Activated CD8-positive, alpha-beta memory T cell treated with anti-CD3 and anti-CD28 coated beads, Interleukin-2, amount 50 U/mL, for 1 hour (primary cell): ENCODE data around the gene CAND1.

Experiments
- DNase-seq: peaks from one replicate; pipeline ENCODE4 v3.0.0-alpha.2; 2020; ENCODE audit errors: extremely low read depth

The CAND1 gene

DNA sequence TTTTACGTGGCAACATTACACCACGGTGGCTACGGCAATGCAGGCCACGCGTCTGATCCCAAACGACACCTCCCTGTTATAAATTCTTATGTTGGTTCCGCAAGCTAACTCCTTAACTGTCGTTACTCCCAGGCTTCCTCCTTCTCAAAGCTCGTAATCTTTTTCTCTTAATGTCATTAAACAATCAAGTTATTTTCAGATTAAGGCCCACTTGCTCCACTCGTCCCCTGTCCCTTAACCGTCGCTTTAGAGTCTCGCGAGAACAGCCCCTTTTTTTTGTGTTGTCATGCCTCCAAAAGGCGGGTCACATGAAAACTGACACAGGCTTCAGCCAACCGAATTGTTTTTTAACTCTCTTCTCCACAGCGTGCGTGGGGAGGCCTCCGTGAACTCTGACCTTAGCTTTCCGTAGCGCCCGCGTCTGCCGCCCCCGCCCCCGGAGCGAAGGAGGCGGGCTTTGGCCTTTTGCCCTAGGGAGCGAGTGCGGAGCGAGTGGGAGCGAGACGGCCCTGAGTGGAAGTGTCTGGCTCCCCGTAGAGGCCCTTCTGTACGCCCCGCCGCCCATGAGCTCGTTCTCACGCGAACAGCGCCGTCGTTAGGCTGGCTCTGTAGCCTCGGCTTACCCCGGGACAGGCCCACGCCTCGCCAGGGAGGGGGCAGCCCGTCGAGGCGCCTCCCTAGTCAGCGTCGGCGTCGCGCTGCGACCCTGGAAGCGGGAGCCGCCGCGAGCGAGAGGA, at the start of gene CAND1:
Gene CAND1 (plus strand): TSS at position 463 of the 737 bp plus-strand sequence. CDS start 360 bp downstream, outside the sequence.
- peak; percentile 92 for DNase-seq

DNA sequence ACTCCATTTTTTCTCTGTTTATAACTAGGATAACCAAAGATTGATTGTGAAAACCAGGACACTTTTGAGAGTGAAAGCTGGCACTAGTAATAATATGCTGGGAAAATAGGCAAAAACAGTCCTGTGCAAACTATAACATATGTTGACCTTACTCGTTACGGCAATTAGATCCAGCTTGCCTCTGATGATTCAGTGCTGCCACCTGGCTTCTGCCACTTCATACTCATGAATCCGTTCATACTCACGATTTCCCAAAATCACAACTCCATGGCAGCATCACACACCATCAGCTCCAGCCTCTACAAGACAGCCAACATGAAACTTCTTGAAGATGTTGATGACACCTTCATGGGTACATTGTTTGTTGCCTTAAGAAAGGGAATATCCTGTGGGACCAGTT, 49.1 kb upstream of the CAND1 start:
- no peak for DNase-seq

DNA sequence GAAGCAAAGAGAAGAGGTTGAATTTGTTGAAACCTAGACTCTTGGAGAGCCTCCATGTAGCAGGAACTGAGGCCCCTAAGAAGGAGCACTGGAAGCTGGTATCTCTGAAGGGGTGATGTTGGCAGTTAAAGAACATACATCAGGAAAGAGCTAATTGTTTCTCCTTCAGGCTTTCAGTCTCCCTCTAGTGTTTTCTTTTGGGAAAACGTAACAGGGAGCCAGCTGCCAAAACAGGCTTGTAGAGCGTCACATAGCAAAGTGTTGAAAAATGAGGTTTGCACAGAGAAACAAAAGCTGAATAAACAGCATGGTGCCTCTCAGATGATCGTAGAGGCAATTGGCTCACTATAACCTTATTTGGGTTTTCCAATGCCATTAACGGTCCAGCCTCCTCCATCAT, 46.9 kb upstream of the CAND1 start:
- no peak for DNase-seq

DNA sequence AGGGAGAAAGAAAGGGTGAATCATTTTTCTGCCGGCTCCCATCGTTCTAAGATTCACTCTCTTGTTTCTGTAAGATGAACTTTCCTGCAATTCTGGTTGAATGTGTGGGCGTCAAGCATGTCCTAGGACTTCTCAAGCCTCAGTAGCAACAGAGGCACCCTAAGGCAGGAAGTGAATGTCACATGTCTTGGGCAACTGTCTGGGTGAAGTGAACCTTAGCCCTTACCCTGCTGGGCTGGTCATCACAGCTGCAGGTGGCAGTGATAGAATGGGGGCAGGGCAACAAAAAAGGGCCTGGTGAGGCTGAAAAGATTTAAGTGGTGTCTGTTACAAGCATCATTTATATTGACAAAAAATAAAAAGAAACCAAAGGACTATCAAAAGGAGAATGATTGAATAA, 45.9 kb upstream of the CAND1 start:
- DNase-seq = no peak

DNA sequence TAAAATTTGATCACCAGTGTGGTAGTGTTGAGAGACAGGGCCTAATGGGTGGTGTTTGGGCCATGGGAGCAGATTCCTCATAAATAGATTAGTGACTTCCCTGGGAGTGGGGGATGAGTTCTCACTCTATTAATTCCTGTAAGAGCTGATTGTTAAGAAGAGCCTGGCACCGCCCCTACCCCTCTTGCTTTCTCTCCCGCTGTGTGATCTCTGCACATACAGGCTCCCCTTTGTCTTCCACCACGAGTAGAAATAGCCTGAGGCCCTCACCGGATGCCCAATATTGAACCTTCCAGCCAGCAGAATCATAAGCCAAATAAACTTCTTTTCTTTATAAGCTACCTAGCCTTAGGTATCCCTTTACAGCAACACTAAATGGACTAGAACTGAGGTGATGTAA, 31.9 kb upstream of the CAND1 start:
- no peak for DNase-seq

DNA sequence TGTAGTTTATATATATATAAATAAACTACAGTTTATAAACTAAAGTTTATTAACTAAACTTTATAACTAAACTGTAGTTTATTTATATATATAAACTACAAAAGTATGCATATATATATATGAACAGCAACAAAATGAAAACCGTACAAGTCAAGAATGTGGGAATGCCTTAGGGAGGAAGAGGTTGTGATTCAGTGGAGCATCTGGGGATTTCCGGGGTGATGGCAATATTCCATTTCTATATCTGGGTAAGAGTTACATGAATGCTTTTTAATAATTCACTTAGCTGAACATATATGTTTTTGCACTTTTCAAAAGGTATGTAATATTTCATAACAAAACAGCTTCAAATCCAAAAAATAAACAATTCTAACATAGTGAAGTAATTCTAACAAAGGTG, 30.1 kb upstream of the CAND1 start:
- DNase-seq = no peak

DNA sequence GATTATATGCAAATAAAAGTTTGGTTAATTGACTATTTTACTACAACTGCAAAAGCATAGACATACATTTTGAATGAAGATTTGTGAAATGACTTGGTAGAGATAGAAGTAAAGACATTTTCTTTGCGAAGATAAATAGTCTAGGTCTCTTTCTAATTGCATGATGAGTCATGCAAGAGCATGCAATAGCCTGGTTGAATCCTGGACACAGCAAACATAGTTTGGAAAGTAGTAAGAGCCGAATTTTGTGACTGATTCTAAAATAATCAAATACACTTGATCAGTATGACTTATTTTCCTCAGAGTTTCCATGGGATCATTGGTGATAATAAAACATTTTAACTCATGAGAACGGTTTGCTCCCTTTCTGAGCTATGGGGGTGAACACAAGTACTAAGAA, 27.7 kb upstream of the CAND1 start:
- no peak for DNase-seq

DNA sequence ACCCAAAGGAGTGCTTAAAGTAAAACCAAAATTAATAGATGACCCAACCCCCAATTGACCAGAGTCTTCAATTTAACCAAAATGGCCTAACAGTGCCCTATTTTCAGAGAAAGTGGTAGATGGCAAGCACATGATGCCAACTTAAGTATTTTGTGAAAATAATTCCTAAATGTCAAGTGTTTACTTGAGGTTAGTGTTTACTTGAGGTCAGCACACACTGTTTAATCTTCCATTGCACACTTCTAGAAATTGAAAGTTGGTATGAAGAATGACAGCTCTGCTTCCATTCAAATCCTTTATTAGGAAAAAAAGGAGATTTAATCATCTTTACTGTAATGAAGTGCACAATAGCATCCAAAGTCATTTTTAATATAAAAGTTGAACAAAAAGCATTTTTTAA, 25.9 kb upstream of the CAND1 start:
- no peak for DNase-seq

DNA sequence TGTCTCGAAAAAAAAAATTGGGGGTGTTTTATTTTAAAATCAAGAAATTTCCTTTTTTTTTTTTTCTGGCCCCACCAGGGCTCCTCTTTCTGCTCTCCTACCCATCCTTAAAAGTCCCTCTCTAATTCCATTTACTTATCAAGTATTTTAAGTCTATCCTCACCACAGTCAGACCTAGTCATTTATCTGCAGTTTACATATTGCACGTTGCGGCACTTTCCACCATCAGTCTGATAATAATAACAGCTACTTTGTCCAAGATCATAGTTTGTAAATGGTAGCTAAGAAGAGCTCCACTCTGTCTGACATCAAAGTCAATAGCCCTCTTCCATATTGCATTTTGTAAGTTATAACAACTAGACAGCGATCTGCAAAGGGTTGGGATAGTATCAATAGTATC, 23.6 kb upstream of the CAND1 start:
- DNase-seq = no peak

DNA sequence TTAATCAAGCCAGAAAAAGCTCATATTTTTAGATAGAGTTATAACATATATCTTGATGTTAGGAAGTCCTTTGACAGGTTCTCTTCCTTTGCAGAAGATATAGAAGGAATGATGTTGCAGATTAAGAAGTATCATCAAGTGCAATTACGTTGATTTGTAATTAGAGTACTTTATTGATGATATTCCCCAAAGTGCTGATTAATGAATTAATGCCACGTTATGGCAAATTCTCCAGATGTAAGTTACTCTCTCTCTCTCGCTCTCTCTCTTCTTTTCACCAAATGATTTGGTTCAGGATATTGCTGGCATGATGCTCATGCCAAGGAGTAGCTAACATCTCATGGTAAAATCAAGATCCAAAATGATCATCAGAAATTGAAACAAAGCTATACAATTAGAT, 18.1 kb upstream of the CAND1 start:
- no peak for DNase-seq

DNA sequence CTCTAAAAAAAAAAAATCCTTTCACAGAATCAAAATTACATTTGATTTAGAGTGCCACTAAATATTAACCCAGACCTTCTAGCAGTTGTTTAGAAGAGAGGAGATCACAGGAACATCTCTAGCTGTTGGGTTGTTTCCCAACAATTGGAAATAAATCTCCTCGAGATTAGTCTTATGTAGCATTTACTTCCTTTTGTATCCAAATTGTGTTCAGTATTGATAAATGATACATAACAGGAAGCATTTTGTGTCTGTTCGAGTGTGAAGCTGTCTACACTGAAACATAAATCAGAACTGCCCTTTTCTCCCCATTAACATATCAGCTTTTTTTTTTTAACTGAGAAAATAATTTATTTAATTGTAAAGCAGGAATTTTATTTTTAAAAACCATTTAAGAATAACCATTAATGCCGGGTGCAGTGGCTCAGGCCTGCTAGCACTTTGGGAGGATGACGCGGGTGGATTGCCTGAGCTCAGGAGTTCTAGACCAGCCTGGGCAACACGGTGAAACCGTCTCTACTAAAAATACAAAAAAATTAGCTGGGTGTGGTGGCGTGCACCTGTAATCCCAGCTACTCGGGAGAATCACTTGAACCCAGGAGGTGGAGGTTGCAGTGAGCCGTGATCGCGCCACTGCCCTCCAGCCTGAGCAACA, 14.7 kb upstream of the CAND1 start:
- no peak for DNase-seq

DNA sequence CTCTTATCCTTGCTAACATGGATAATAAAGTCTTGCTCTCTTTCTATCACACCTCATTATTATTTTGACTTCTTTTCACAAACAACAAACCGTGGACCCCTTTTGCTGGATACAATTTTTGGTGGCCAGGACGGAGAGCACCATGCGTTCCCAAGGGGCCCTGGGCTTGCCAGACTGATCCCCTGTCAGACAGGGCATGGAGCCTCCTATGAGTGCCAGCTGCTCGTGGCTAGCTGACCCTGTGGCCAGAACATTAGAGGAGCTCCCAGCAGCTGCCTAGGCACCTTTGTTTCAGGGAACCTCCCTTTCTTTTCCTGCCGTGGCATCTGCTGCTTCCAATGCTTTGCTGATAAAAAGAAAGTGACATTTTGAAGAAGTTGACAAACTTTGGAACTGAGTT, 12.5 kb upstream of the CAND1 start:
- no peak for DNase-seq

DNA sequence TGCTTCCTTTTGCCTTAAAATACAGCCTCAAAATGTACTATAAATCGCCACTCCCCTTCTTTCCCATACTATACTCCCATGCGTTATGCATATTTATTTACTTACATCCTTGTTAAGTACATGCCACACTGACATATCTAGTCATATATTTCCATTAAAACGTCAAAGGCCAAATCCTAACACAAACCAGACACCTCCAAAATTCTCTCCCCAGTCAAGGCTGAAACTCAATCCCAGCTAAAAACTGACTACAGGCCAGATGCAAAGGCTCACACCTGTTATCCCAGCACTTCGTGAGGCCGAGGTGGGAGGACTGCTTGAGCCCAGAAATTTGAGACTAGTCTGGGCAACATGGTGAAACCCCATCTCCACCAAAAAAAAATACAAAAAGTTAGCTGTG, 5.7 kb upstream of the CAND1 start:
- DNase-seq = no peak

DNA sequence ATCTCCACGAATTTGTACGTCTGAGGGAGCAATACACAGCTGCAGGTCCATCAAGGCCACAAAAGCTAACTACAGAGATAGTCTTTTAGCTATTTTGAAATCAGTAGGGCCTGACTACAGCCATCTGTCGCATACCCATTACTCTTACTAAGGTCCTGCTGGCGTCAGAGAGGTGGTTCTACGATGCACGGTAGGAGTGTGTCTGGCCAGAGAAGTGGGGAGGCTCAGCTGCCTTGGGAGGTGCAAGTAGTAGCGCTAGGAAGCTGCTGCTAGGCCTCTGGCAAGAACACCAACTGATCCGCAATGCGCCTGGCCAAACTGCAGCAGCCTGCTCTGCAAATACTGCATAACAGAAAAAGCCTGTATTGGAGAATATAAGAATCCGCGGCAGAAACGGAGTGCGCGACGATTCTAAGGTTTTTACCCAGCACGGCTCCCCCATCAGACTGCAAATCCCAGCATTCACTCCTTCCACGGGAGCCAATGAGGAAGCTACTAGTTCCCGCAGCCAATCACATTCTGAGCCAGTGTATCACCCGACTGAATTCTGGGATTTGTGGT, 743 bp upstream of the CAND1 start:
- DNase-seq = peak; percentile 81

DNA sequence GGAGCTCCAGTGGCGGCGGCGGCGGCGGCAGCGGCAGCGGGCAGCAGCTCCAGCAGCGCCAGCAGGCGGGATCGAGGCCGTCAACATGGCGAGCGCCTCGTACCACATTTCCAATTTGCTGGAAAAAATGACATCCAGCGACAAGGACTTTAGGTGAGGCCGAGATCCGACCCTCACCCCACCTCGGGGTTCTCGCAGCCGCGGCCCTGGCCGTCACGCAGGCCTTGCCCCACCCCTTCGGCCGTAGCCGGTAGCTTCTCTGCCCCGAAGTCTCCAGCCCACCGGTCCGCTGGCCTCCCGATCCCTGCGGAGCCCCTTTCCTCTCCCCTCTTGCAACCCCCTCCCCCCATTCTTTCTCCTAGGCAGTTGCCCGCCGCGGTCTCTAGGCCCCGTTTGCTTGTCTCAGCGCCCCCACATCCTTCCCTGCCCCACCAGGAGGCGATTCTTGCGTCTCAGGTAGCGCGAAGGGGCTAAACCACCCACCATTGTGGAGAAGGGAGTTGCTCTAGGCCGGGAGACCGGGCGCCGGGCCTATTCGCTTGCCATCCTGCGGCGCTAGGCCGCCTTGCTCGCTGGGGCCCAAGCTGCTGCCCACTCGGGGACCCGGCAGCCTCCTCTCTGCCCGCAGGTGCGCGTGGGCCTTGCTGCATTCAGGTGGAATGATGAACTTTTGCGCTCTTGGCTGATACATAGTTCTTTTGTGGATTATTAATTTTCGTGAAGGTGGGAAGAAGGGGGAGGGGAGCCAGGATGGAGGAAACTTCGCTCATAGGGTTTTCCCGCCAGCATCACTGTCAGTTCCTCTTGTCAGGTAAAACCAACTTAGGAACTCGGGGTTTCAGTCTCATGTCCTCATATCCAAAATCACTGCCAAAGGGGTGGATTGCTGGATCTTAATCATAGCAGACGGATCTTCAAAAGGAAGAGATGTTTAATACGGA, 745 bp downstream of the CAND1 start:
- peak; percentile 20 for DNase-seq

DNA sequence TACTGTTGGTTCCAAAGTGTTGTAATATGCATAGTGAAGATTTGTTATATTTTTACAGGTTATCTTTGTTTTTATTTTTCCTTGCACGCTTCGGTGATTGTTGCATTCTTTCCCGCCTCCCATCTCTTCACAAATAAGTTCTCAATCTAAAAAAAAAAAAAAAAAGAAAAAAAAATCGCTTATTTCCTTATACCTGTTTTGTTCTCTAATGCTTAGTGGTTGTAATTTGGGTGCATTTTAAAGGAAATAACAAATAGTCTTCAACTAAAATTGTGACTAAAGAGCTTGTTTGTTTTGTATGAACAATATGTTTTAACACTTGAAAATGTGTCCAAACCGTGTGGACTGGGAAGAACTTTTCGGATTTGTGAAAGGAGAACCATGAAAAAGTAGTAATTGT, 1.5 kb downstream of the CAND1 start:
- DNase-seq = no peak

DNA sequence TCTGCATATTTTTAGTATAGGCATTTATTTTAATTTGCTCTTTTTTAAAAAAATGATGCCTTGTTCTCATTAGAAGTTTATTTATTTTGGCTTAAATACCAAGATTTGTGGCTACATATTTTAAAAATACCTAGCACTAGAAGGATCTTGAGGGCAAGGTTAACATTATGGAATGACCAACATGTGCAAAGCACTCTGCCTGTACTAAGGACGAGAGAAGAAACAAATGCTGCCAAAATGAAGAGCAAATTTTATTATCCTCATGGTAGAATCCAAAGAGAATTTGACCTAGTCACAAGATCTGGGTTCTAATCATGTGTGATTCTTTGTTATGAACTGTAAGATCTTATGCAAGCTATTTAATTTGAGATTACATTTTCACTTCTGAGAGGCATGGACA, 2.8 kb downstream of the CAND1 start:
- no peak for DNase-seq

DNA sequence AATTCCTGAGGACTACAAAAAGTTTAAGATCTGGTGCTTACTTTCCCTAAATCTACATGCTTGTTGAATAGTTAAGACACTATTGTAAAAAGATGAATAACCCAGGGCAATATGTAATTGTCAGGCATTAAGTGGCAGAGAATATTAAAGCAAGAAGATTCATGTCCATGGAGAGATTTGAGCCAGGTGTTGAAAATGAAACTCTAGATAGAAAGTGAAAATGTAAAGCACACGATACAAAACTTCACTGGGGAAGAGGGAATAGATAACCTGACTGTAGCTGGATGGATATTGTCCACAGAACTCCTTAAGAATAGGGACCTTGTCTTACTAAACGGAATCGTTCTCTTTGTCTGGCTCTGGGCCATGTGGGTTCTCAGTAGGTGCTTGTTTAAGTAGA, 5.0 kb downstream of the CAND1 start:
- DNase-seq = no peak

DNA sequence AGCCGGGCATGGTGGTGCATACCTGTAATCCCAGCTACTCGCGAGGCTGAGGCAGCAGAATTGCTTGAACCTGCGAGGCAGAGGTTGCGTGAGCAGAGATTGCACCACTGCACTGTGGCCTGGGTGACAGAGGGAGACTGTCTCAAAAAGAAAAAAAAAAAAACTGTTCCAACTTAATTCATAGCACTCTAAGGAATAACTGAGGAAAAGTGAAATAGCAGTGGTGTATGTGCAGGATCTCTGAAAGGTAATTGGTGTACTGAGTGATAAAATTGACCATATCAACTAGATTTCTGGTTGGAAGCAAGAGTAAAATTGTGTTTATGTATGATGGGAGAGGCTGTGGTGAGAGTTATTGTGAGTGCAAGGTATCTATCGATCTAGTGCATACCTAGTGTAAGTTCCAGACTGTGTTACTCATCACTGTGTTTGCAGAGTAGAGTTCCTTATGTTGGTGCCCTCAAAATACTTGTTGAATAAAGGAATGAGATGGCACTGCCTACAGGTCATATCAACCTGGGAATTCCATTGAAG, 6.3 kb downstream of the CAND1 start:
- DNase-seq = no peak

DNA sequence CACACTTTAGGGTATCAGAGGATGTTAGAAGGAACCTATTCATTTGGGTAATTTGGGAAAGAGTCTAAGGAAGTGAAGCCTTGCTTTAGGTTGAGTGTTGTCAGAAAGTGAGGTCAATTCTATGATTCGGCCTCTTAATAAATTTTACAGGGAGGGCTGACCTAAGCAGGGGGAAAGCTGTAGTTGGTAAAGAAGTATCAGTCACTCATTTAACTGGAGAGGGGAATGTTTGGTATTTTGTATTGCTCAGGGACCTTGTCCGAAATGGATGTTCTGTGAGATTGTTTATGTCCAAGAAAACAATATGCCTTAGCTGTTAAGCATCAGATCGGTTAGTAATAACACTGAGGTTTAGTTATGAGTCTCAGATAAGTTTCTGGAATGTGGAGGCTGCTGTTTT, 7.3 kb downstream of the CAND1 start:
- no peak for DNase-seq

DNA sequence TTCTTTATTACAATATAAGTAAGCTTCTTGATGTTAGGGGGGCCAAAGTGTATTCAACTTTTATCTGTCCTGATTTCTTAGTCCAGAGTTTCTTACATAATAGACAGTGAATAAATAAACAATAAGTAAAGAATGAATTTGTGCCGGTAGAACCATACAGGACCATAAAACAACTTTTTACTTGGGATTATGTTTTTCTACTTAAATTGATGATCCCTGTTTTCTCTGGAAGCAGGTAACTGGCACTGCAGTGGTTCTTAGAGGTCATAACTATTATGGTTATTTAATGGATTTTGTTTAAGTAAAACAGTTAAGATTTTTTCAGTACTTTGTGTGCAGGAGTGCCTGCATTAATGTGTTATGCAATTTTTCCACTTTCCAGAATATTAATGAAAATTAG, 10.5 kb downstream of the CAND1 start:
- DNase-seq = no peak

DNA sequence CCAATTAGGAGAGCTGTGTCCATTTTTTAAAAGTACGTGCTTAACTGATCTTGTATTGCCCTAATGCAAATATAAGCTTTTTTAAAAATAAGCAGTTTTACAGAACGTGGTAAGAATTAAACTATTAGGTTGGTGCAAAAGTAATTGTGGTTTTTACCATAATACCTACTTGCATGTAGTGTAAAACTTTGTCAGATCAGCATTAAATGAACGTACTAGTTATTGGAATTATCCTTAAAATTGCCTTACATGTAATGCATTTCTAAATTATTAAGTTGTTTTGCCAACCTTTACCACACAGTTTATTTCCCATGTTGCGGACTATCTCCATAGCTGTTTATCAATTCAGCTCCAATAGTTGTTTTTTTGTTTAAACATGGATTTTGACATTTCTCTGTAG, 10.9 kb downstream of the CAND1 start:
- DNase-seq = no peak
